GM19035 (cell line): ENCODE measurements around the gene THSD7B.

Source experiments
- ATAC-seq: cut with Tn5 transposase; IDR thresholded peaks from one replicate; pipeline ENCODE4 v1.9.1; 2021; ENCODE audit not compliant: unreplicated experiment

Gene THSD7B

GRCh38 chr2:137133225-137133624 is 367.9 kb downstream of the THSD7B start:
- no peak for ATAC-seq

- ATAC-seq = no peak
Observed at GRCh38 chr2:137138263-137138662, 372.9 kb downstream of the THSD7B start.

- no peak for ATAC-seq
Observed at GRCh38 chr2:137151731-137152130, 386.4 kb downstream of the THSD7B start.

GRCh38 chr2:137154946-137155345 is 389.6 kb downstream of the THSD7B start:
- ATAC-seq = no peak

GRCh38 chr2:137155356-137156104 is 390.2 kb downstream of the THSD7B start:
- no peak for ATAC-seq

- no peak for ATAC-seq
Observed at GRCh38 chr2:137156221-137156844, 391.0 kb downstream of the THSD7B start.

- ATAC-seq = no peak
Observed at GRCh38 chr2:137157851-137158250, 392.5 kb downstream of the THSD7B start.

- ATAC-seq = no peak
Observed at GRCh38 chr2:137161250-137161649, 395.9 kb downstream of the THSD7B start.

GRCh38 chr2:137165968-137166367 is 400.6 kb downstream of the THSD7B start:
- no peak for ATAC-seq

GRCh38 chr2:137167651-137168050 is 402.3 kb downstream of the THSD7B start:
- no peak for ATAC-seq

GRCh38 chr2:137168552-137168951 is 403.2 kb downstream of the THSD7B start:
- no peak for ATAC-seq

- ATAC-seq = no peak
Observed at GRCh38 chr2:137172162-137172561, 406.8 kb downstream of the THSD7B start.

GRCh38 chr2:137173463-137173862 is 408.1 kb downstream of the THSD7B start:
- peak; percentile 96 for ATAC-seq

GRCh38 chr2:137175246-137175645 is 409.9 kb downstream of the THSD7B start:
- no peak for ATAC-seq

GRCh38 chr2:137178951-137179377 is 413.6 kb downstream of the THSD7B start:
- no peak for ATAC-seq

- no peak for ATAC-seq
Observed at GRCh38 chr2:137179542-137179941, 414.2 kb downstream of the THSD7B start.

GRCh38 chr2:137180012-137180411 is 414.7 kb downstream of the THSD7B start:
- ATAC-seq = no peak

- no peak for ATAC-seq
Observed at GRCh38 chr2:137181370-137181769, 416.0 kb downstream of the THSD7B start.

- no peak for ATAC-seq
Observed at GRCh38 chr2:137182071-137182470, 416.7 kb downstream of the THSD7B start.

- no peak for ATAC-seq
Observed at GRCh38 chr2:137183206-137183898, 418.0 kb downstream of the THSD7B start.

GRCh38 chr2:137185378-137186078 is 420.2 kb downstream of the THSD7B start:
- no peak for ATAC-seq
